Smooth muscle cell (in vitro differentiated cells): ENCODE results near the gene CDC42BPB. TPM values are rescaled to one million over a fixed set of nuclear protein-coding genes. Genes with fewer than 3 reads are reported as not detected.

ENCODE experiments used
- DNase-seq: peaks from one replicate; lab custom pipeline; 2025; ENCODE audit not compliant: unreplicated experiment; lab: John Stamatoyannopoulos, UW
- H2AFZ ChIP-seq: fragments of 200-600 bp; sonication (generic); 2 replicates; pipeline ENCODE4 v1.6.0; 2016; ENCODE audit warnings: antibody characterized with exemption, low read depth, mild to moderate bottlenecking
- H3F3A ChIP-seq: fragments of 200-600 bp; sonication (generic); 2 replicates; pipeline ENCODE4 v1.6.0; 2017; ENCODE audit warnings: antibody characterized with exemption, low read depth
- H3K27ac ChIP-seq: fragments of 200-600 bp; sonication (generic); 2 replicates; pipeline ENCODE4 v1.5.1; 2016; ENCODE audit warnings: low read depth, mild to moderate bottlenecking
- H3K27me3 ChIP-seq: fragments of 200-600 bp; sonication (generic); 2 replicates; pipeline ENCODE4 v1.6.1; 2016; ENCODE audit warnings: low read depth, mild to moderate bottlenecking
- H3K36me3 ChIP-seq: fragments of 200-600 bp; sonication (generic); 2 replicates; pipeline ENCODE4 v1.5.1; 2016; ENCODE audit warnings: low read depth
- H3K4me1 ChIP-seq: fragments of 200-600 bp; sonication (generic); 2 replicates; pipeline ENCODE4 v1.5.1; 2016; ENCODE audit warnings: low read depth
- H3K4me2 ChIP-seq: fragments of 200-600 bp; sonication (generic); 2 replicates; pipeline ENCODE4 v1.6.0; 2016; ENCODE audit warnings: mild to moderate bottlenecking
- H3K4me3 ChIP-seq: fragments of 200-600 bp; sonication (generic); 2 replicates; pipeline ENCODE4 v1.5.1; 2016; ENCODE audit warnings: mild to moderate bottlenecking
- H3K79me2 ChIP-seq: fragments of 200-600 bp; sonication (generic); 2 replicates; pipeline ENCODE4 v1.6.0; 2016; ENCODE audit warnings: low read depth, mild to moderate bottlenecking
- H3K9ac ChIP-seq: fragments of 200-600 bp; sonication (generic); 2 replicates; pipeline ENCODE4 v1.6.0; 2016; ENCODE audit warnings: low read depth
- H3K9me3 ChIP-seq: fragments of 200-600 bp; sonication (generic); replicated peaks from 2 replicates; pipeline ENCODE4 v1.5.1; 2016; ENCODE audit warnings: low read depth
- H4K20me1 ChIP-seq: fragments of 200-600 bp; sonication (generic); 2 replicates; pipeline ENCODE4 v1.6.0; 2016; ENCODE audit warnings: low read depth
- WGBS: methylation state at CpG from one replicate; pipeline ENCODE4 v1.1.7; 2016; ENCODE audit warnings: low lambda C conversion rate; 5-methylcytosine and 5-hydroxymethylcytosine counted together
- polyA plus RNA-seq: library from polyadenylated mRNA; unstranded; fragments of >200 nt; fragmentation: Nextera tagmentation; extraction: Ambion mirVana; gene quantifications from 2 replicates; pipeline ENCODE4 v1.2.1, GENCODE V29; 2016
- total RNA-seq: library from RNA; depleted of rRNA; stranded (reverse); fragments of >200 nt; gene quantifications from 2 replicates; pipeline ENCODE4 v1.2.3, GENCODE V29; 2014
- TF ChIP-seq, protein P1 (sequence below): fragments of 200-600 bp; sonication (generic); IDR thresholded peaks from 2 replicates; pipeline ENCODE4 v1.5.1; 2017; ENCODE audit warnings: borderline replicate concordance, mild to moderate bottlenecking, antibody characterized with exemption; ENCODE audit not compliant: insufficient read depth, poor library complexity, severe bottlenecking

The CDC42BPB gene
- total and polyA plus RNA-seq, 2 experiments from 2014 or later: 11.3 to 71.2 TPM

DNA sequence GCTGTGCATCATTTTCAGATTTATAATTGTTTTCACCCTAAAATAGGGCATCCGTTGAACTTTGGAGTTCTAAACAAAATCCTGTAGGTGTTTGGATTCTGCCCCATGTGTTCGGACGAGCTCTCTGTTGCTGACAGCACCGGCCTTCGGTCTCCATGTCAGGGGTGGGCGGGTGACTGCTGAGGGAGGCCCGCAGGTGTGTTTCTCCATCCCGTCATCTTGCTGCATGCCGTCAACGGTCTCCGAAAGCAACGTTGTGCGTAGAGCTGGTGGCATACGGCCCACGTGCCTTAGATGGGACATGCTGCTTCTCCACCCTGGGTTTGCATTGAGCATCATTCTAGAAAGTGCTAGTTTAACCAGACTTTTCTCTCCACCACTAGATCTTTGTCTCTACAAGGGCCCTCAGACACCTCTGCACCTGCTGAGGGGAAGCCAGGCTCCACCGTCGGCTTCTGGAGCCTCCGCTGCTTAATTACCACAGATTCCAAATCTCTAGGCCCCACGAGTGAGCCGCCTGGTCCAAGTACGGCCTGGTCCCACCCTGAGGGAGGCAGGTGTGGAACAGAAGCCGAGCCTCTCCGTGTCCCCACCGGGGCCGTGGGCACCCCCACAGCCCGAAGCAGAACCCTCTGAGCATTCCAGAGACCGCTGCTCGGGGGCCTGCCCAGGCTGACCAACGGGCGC, 150.6 kb downstream of the CDC42BPB start:
- H3K9me3 ChIP-seq: no peaks in the 10 kb centered on the region
- H3K27me3 ChIP-seq: no peaks in the 10 kb centered on the region
- DNase-seq: no peak
- no peaks in the 10 kb centered on the region for H3K79me2 ChIP-seq
- no peak overlapping the region for H2AFZ ChIP-seq
- H3K9ac ChIP-seq: no peak overlapping the region
- TF ChIP-seq, protein P1, sequence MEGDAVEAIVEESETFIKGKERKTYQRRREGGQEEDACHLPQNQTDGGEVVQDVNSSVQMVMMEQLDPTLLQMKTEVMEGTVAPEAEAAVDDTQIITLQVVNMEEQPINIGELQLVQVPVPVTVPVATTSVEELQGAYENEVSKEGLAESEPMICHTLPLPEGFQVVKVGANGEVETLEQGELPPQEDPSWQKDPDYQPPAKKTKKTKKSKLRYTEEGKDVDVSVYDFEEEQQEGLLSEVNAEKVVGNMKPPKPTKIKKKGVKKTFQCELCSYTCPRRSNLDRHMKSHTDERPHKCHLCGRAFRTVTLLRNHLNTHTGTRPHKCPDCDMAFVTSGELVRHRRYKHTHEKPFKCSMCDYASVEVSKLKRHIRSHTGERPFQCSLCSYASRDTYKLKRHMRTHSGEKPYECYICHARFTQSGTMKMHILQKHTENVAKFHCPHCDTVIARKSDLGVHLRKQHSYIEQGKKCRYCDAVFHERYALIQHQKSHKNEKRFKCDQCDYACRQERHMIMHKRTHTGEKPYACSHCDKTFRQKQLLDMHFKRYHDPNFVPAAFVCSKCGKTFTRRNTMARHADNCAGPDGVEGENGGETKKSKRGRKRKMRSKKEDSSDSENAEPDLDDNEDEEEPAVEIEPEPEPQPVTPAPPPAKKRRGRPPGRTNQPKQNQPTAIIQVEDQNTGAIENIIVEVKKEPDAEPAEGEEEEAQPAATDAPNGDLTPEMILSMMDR: no peak
- no peaks in the 10 kb centered on the region for H4K20me1 ChIP-seq
- H3K4me3 ChIP-seq: no peak overlapping the region
- H3F3A ChIP-seq: no peaks in the 10 kb centered on the region
- no peaks in the 10 kb centered on the region for H3K4me1 ChIP-seq
- H3K36me3 ChIP-seq: no peaks in the 10 kb centered on the region
- WGBS: 99% methylated on average over 30 of the region's 30 CpGs
- no peak overlapping the region for H3K27ac ChIP-seq
- H3K4me2 ChIP-seq: no peak overlapping the region

DNA sequence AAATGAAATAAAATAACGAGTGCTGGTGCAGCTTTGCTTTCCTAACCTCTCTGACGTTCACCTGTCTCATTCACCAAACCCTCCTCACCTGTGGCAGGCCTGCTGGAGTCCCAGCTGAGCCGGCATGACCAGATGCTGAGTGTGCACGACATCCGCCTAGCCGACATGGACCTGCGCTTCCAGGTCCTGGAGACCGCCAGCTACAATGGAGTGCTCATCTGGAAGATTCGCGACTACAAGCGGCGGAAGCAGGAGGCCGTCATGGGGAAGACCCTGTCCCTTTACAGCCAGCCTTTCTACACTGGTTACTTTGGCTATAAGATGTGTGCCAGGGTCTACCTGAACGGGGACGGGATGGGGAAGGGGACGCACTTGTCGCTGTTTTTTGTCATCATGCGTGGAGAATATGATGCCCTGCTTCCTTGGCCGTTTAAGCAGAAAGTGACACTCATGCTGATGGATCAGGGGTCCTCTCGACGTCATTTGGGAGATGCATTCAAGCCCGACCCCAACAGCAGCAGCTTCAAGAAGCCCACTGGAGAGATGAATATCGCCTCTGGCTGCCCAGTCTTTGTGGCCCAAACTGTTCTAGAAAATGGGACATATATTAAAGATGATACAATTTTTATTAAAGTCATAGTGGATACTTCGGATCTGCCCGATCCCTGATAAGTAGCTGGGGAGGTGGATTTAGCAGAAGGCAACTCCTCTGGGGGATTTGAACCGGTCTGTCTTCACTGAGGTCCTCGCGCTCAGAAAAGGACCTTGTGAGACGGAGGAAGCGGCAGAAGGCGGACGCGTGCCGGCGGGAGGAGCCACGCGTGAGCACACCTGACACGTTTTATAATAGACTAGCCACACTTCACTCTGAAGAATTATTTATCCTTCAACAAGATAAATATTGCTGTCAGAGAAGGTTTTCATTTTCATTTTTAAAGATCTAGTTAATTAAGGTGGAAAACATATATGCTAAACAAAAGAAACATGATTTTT, 151.9 kb downstream of the CDC42BPB start:
- no peak overlapping the region for H3K4me3 ChIP-seq
- H3K9ac ChIP-seq: no peak overlapping the region
- no peaks in the 10 kb centered on the region for H3K27me3 ChIP-seq
- no peaks in the 10 kb centered on the region for H3F3A ChIP-seq
- H3K9me3 ChIP-seq: no peaks in the 10 kb centered on the region
- whole genome bisulfite sequencing: 97% methylated on average over 38 of the region's 38 CpGs
- no peak overlapping the region for H3K27ac ChIP-seq
- H2AFZ ChIP-seq: no peak overlapping the region
- DNase-seq: no peak
- H3K4me1 ChIP-seq: no peaks in the 10 kb centered on the region
- TF ChIP-seq, protein P1: no peak
- no peak overlapping the region for H3K4me2 ChIP-seq
- H3K36me3 ChIP-seq: no peaks in the 10 kb centered on the region
- H3K79me2 ChIP-seq: no peaks in the 10 kb centered on the region
- no peaks in the 10 kb centered on the region for H4K20me1 ChIP-seq

DNA sequence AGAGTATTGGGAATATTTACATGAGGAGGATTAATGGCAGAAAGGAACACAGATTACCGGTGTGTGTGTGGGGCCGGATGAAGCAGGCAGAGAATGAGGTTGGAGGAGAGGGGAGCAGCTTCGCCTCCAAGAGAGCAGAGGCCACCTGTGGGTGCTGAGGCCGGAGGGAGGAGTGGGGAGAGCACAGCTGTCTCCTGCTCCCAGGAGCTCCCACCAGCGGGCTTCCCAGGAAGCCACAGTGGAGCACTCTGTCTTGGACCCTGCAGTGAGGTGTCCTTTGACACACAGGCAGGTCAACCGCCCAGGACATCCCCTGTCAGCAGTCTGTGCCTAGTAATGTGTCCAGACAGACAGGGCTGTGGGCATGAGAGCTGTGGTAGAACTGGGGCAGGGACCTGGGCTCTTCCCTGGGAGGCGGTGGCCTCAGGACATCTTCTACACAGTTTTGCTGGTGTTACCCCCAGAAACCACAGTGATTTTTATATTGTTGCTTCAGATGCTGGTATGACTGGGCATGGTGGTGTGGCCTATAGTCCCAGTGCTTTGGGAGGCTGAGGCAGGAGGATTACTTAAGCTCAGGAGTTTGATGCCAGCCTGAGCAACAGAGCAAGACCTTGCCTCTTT, 153.3 kb downstream of the CDC42BPB start:
- TF ChIP-seq, protein P1: no peak
- no peaks in the 10 kb centered on the region for H3K27me3 ChIP-seq
- H3K9me3 ChIP-seq: no peaks in the 10 kb centered on the region
- no peaks in the 10 kb centered on the region for H3K79me2 ChIP-seq
- no peak for DNase-seq
- no peak overlapping the region for H3K27ac ChIP-seq
- H4K20me1 ChIP-seq: no peaks in the 10 kb centered on the region
- H3K4me2 ChIP-seq: no peak overlapping the region
- no peaks in the 10 kb centered on the region for H3K36me3 ChIP-seq
- no peak overlapping the region for H3K9ac ChIP-seq
- 99% methylated on average over 7 of the region's 7 CpGs for WGBS
- H3F3A ChIP-seq: no peaks in the 10 kb centered on the region
- no peaks in the 10 kb centered on the region for H3K4me1 ChIP-seq
- H2AFZ ChIP-seq: no peak overlapping the region
- no peak overlapping the region for H3K4me3 ChIP-seq
